AG04449 (cell line): Measurements from ENCODE around the gene PITPNM2.
"Not testable (repeated sequence)": the region's sequence is repeated elsewhere in the genome, so short reads cannot be mapped to it uniquely, and the experiment has no call there.

Experiments
- CTCF ChIA-PET: fragments of 350-600 bp; formaldehyde crosslinking; extraction: SDS; loops from one replicate; lab custom pipeline; 2021; ENCODE audit warnings: antibody characterized with exemption; lab: Yijun Ruan, JAX
- POLR2A ChIA-PET: fragments of 400-600, 350-600 bp; formaldehyde crosslinking; extraction: SDS; loops from one replicate; lab custom pipeline; 2020; ENCODE audit warnings: antibody characterized with exemption, inconsistent platforms; lab: Yijun Ruan, JAX
- DNase-seq: peaks from one replicate; pipeline ENCODE4 v3.0.0-alpha.2; 2010; ENCODE audit warnings: low read depth, low spot score
- H3K4me3 ChIP-seq: 2 replicates; pipeline ENCODE4 v1.5.1; 2011; ENCODE audit warnings: low read depth, mild to moderate bottlenecking, control low read depth, low read length
- TF ChIP-seq, protein P1 (sequence below): IDR thresholded peaks from one replicate; pipeline ENCODE4 v1.5.1; 2011; ENCODE audit warnings: mild to moderate bottlenecking, moderate library complexity, low read length, control low read depth, inconsistent platforms; ENCODE audit not compliant: insufficient read depth; ENCODE audit errors: missing control alignments

Gene PITPNM2

DNA sequence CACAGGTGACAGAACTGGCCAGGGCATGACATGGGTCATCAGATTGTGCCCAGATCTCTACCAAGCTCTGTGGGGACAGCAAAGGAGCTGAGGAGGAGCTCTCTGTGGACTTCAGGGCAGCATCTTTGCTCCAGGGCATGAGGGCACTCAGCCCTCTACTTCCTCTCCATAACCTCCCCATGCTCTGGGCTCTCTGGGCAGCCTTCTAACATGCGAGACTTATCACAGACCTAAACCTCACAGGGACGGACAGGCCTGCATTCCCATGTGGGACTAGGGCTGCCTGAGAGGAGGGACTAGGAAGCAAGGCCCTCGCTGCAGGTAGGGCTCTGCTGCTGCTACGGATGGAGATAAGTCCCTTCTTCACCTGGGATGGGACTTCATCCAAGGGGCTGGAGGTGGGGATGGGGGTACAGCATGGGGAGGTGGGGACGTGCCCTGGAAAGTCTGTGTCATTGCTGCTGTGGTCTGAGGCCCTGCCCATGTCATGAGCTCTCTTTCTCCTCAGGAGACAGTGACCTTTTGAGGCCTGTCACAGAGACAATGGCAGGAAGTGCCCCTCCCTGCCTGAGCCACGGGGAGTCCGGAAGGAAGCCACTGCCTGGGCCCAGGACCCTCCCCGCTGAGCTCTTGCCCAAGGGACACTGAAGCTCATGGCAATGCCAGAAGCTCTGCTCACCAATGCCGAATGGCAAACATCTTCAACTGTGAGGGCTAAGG lies 44.1 kb downstream of the PITPNM2 start:
- no peak overlapping the region for H3K4me3 ChIP-seq
- ChIA-PET CTCF (interaction anchor here (0.9 kb wide), 1 partner anchor 64 kb away, joined by 3 read pairs; no protein-coding TSS in a partner anchor), POLR2A (no interaction called here)
- TF ChIP-seq, protein P1, sequence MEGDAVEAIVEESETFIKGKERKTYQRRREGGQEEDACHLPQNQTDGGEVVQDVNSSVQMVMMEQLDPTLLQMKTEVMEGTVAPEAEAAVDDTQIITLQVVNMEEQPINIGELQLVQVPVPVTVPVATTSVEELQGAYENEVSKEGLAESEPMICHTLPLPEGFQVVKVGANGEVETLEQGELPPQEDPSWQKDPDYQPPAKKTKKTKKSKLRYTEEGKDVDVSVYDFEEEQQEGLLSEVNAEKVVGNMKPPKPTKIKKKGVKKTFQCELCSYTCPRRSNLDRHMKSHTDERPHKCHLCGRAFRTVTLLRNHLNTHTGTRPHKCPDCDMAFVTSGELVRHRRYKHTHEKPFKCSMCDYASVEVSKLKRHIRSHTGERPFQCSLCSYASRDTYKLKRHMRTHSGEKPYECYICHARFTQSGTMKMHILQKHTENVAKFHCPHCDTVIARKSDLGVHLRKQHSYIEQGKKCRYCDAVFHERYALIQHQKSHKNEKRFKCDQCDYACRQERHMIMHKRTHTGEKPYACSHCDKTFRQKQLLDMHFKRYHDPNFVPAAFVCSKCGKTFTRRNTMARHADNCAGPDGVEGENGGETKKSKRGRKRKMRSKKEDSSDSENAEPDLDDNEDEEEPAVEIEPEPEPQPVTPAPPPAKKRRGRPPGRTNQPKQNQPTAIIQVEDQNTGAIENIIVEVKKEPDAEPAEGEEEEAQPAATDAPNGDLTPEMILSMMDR = no peak
- no peak for DNase-seq

DNA sequence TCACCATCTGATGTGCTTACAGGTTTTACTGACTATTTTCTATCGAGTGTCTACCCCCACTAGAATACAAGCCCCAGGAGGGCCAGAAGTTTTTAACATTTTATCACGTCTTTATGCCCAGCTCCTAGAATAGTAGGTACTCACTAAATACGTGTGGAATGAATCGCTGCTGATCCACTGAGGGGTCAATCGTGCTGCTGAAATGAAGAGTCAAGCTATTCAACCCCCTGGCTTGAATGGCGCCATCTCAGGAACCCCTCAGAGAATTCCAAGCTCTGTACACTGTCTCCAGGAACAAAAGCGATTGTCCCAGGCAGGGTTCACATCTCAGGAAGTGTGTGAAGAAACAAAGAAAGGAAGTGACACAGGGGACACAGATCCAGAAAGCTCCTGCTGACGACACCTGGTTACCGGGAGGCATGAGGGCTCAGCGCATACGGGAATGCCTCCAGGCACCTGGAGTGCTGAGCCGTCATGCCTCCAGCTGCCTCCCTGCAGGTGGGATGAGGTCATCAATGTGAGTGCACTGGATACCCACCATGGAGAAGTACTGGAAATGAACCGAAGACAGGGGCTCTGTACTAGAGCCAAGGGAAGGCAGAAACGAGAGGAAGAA lies 45.6 kb downstream of the PITPNM2 start:
- POLR2A ChIA-PET = interaction anchor here (0.6 kb wide), 1 partner anchor 21 kb away, joined by 3 read pairs; no protein-coding TSS in a partner anchor

DNA sequence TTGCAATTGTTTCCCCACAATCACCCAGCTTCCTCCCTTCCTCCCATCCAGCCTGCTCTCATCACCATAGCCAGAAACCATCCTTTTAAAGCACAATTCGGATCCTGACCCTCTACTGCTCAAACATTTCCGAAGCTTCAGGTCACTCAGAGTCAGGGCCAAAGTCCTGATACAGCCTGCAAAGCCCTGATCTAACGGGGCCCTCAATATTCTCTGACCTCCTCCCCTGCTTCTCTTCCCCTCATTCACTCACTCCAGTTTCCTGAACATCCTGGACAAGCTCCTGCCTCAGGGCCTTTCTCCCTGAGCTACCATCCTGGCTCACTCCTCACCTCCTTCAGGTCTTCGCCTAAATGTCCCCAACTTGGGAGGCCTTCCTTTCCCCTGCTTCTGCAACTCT lies 46.1 kb downstream of the PITPNM2 start:
- no peak for DNase-seq
- TF ChIP-seq, protein P1 = no peak
- no peak overlapping the region for H3K4me3 ChIP-seq
- POLR2A ChIA-PET = interaction anchor here (0.6 kb wide), 1 partner anchor 10 kb away, joined by 4 read pairs; no protein-coding TSS in a partner anchor
- CTCF ChIA-PET = no interaction called here

More for the DNA sequence above, 45.6 kb downstream of the PITPNM2 start:
- TF ChIP-seq, protein P1 = no peak
- CTCF ChIA-PET = no interaction called here
- DNase-seq = no peak
- no peak overlapping the region for H3K4me3 ChIP-seq

DNA sequence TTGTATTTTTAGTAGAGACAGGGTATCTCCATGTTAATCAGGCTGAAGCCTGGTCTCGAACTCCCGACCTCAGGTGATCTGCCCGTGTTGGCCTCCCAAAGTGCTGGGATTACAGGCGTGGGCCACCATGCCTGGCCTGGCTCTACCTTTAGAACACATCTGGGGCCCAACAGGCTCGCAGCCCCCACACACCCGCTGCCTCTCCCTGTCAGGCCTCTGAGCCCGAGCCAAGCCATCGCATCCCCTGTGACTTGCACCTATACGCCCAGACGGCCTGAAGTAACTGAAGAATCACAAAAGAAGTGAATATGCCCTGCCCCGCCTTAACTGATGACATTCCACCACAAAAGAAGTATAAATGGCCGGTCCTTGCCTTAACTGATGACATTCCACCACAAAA lies 46.8 kb downstream of the PITPNM2 start:
- POLR2A ChIA-PET = interaction anchor here (0.6 kb wide), 1 partner anchor 11 kb away, joined by 4 read pairs; no protein-coding TSS in a partner anchor
- CTCF ChIA-PET, DNase-seq, H3K4me3 ChIP-seq: not testable (repeated sequence)

DNA sequence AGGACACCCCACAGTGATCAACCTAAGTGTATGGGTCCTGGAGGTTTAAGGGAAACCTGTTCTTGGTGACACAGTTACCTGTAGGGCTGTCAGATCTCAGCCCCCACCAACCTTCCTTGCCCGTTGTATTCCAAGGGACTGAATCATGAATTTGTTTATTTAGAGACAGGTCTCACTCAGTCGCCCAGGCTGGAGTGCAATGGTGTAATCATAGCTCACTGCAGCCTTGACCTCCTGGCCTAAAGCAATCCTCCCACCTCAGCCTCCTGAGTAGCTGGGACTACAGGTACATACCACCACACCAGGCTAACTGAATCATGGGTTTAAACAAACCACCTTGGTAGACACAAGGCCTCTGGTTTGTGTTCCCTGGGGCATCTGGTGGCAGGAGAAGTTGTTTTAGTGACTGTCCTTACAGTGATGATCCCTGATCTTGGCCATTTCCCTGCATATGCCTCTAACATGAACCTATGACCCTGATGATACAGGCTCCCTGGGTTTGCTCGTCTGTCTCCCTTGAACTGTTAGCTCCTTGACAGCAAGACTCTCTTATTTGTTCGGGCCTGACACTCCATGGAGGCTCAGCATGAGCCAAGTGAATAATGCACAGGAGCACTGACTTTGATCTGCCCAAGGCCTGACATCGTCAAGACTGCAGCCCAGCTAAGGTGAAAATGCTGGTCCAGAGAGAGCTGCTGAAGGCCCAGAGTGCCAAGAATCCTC lies 47.9 kb downstream of the PITPNM2 start:
- no peak for DNase-seq
- CTCF ChIA-PET = no interaction called here

DNA sequence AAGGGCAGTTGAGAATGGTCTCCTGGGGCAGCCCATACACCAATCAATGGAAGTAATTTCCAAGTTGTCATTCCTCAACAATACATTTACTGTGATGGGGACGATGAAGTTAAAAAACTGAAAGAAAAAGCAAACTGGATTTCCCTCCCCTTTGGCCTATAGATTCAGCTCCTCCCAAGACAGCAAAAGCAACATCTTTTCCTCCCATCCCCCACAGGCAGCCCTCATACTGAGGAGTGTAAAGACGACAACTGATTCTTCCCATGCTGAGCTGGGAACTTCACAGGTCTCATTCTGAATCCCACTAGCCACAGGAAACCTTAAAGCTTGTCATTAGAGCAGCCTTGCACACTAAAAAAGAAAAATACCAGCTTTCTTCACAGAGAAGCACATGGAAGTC lies 48.5 kb downstream of the PITPNM2 start:
- CTCF ChIA-PET = no interaction called here
- DNase-seq = no peak
- POLR2A ChIA-PET = interaction anchor here (0.5 kb wide), 1 partner anchor 329 kb away, joined by 3 read pairs; no protein-coding TSS in a partner anchor
- H3K4me3 ChIP-seq = no peak overlapping the region
- TF ChIP-seq, protein P1 = no peak

More for the DNA sequence above, 47.9 kb downstream of the PITPNM2 start:
- TF ChIP-seq, protein P1 = no peak
- POLR2A ChIA-PET = no interaction called here
- no peak overlapping the region for H3K4me3 ChIP-seq
